HG03175 (cell line): Measurements from ENCODE around the gene VSX2.
A peak's percentile ranks its signal among the peaks of the same experiment; 100 is the strongest.

Experiments used
- ATAC-seq: cut with Tn5 transposase; IDR thresholded peaks from one replicate; pipeline ENCODE4 v1.9.1; 2021; ENCODE audit warnings: mild to moderate bottlenecking, moderate library complexity; ENCODE audit not compliant: unreplicated experiment

Gene VSX2

GRCh38 chr14:74297986-74298385, 58.7 kb downstream of the VSX2 start:
- no peak for ATAC-seq

- ATAC-seq: no peak
Measured at GRCh38 chr14:74299061-74299545, 59.9 kb downstream of the VSX2 start.

DNA sequence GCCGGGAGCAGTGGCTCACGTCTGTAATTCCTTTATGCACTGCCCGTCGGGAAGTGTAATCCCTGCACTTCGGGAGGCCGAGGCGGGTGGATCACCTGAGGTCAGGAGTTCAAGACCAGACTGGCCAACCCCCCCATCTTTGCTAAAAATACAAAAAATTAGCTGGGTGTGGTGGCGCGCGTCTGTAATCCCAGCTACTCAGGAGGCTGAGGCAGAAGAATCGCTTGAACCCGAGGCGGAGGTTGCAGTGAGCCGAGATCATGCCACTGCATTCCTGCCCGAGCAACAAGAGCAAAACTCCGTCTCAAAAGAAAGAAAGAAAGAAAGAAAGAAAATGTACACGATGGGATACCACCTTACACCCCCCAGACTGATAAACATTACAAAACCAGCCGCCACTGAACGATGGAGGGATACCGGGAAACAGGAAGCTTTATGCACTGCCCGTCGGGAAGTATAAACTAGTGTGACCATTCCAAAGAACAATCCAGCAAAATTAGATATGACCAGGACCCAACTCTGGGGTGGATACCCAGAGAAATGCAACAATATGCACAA, 62.4 kb downstream of the VSX2 start:
- ATAC-seq: no peak

DNA sequence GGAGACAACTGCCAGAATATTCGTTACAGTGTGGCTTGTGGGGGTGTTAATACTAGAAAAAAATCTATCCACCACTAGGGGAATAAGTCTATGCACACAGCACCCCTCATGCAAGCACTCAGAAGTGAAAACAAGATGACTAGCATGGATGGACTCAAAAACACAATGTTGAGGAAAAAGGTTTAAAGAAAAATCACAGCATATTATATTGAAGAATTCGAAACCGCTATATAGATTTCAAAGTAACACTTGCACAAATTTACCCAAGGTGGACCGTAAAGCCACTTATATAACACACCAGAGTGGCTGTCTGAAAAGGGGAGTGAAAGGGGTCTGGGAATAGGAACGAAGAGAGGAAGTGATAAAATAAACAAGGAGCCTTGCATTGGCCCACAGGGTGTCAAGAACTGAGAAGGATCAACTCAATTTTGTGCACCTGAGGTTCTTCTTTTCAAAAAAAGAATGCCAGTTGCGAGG, 62.9 kb downstream of the VSX2 start:
- no peak for ATAC-seq

- ATAC-seq: peak; percentile 98
Measured at GRCh38 chr14:74302634-74303569, 63.7 kb downstream of the VSX2 start, which contains the start of gene ABCD4. ABCD4 (minus strand) TSS chr14:74302934; CDS start chr14:74302912, 22 bp downstream.

- no peak for ATAC-seq
Measured at GRCh38 chr14:74308695-74309094, 69.4 kb downstream of the VSX2 start.

GRCh38 chr14:74309125-74310022, 70.1 kb downstream of the VSX2 start:
- ATAC-seq: no peak

GRCh38 chr14:74312161-74312560, 72.9 kb downstream of the VSX2 start:
- ATAC-seq: no peak
